Colonic mucosa (tissue), 4 donors: ENCODE data around the gene CUX1. TPM values are rescaled to one million over a fixed set of nuclear protein-coding genes. Genes with fewer than 3 reads are reported as not detected.

Source experiments
- DNase-seq: peaks from one replicate; pipeline ENCODE4 v3.0.0-alpha.2; 2020
- H3K27ac ChIP-seq: fragments of 200-600 bp; one replicate; pipeline ENCODE4 v1.8.0; 2021
- H3K27me3 ChIP-seq: fragments of 200-600 bp; one replicate; pipeline ENCODE4 v1.8.0; 2021
- H3K36me3 ChIP-seq: fragments of 200-600 bp; one replicate; pipeline ENCODE4 v1.8.0; 2021
- H3K4me1 ChIP-seq: fragments of 200-600 bp; one replicate; pipeline ENCODE4 v1.8.0; 2021; ENCODE audit warnings: mild to moderate bottlenecking
- H3K4me3 ChIP-seq: fragments of 200-600 bp; one replicate; pipeline ENCODE4 v1.8.0; 2021
- H3K9ac ChIP-seq, 2 donors: one replicate each; pipeline ENCODE4 v1.7.0; 2013; ENCODE audit warnings: control low read depth in 2 of 2, low read depth in 2 of 2, low read length in 2 of 2
- H3K9me3 ChIP-seq: fragments of 200-600 bp; one replicate; pipeline ENCODE4 v1.8.0; 2021
- CTCF ChIP-seq: fragments of 200-600 bp; IDR thresholded peaks from one replicate; pipeline ENCODE4 v1.8.0; 2022; ENCODE audit warnings: antibody characterized with exemption, mild to moderate bottlenecking
- intact Hi-C: fragments of 100-400 bp; cut with DNase I; formaldehyde crosslinking; loops from one replicate; pipeline ENCODE4 v1.14.1; 2022
- total RNA-seq, 2 donors: library from RNA; stranded (reverse); fragmentation: NEBNext Ultra II Directional in 1 of 2; extraction: Animal tissue kit (Norgen Biotek cat#: 25700) in 1 of 2; gene quantifications; one replicate each; pipeline ENCODE4 v1.2.1, GENCODE V29; 2021
- donor health status: healthy.
- donor health status: DM: no; HTN: no; CAD: no.
- donor health status: DM: no; HTN: no; CAD: no.

The CUX1 gene
- total RNA-seq, 2 donors from 2014 or later: 68.5 to 97.5 TPM

DNA sequence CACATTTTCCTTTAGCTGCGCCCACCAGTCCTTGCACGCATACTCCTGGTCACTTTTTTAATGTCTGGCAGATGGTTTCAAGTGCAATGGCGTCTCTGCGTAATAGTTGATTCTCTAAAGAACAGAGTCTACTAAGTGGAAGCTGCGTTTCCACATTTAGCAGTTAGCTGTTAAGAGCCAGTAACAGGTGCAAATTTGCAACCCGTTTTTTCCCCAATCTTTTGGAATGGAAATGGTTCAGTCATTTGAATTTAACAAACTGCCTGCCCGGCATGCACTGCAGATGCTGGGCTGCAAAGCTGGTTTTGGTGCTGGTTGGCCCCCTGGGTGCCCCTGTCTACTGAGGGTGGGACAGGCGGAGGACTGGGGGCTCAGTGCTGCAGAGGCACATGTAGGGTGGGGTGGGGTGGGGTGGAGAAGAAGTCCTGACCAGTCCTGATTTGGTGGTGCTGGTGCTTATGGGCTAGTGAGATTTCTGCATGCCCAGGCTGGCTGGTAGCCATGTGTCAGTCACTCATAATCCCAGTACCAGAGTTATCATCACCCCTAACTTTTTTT, 43.9 kb downstream of the CUX1 start:
- Histone ChIP-seq H3K27ac (no peak overlapping the region), H3K4me1 (peaks cover 3% of the 10 kb centered on the region), H3K9ac (no peak overlapping the region), H3K9me3 (no peaks in the 10 kb centered on the region), H3K27me3 (no peaks in the 10 kb centered on the region), H3K4me3 (no peak overlapping the region), H3K36me3 (no peaks in the 10 kb centered on the region)
- no peak for TF ChIP-seq CTCF
- DNase-seq: no peak
- intact Hi-C loops: no loop called here

- intact Hi-C loops: no loop called here
- H3K27ac ChIP-seq: no peak overlapping the region
- H3K4me1 ChIP-seq: no peaks in the 10 kb centered on the region
Measured at GRCh38 chr7:101862280-101863220, 45.1 kb downstream of the CUX1 start.

GRCh38 chr7:101863598-101863997, 46.2 kb downstream of the CUX1 start:
- H3K4me3 ChIP-seq: no peak overlapping the region
- H3K36me3 ChIP-seq: no peaks in the 10 kb centered on the region
- TF ChIP-seq CTCF: no peak
- H3K9ac ChIP-seq: no peak overlapping the region
- no peaks in the 10 kb centered on the region for H3K4me1 ChIP-seq
- no peak overlapping the region for H3K27ac ChIP-seq
- H3K9me3 ChIP-seq: no peaks in the 10 kb centered on the region
- DNase-seq: no peak
- intact Hi-C loops: no loop called here
- no peaks in the 10 kb centered on the region for H3K27me3 ChIP-seq

More at GRCh38 chr7:101862280-101863220, 45.1 kb downstream of the CUX1 start:
- no peaks in the 10 kb centered on the region for H3K27me3 ChIP-seq
- no peak for DNase-seq
- H3K36me3 ChIP-seq: no peaks in the 10 kb centered on the region
- H3K4me3 ChIP-seq: no peak overlapping the region
- TF ChIP-seq CTCF: no peak
- H3K9ac ChIP-seq: no peak overlapping the region
- no peaks in the 10 kb centered on the region for H3K9me3 ChIP-seq

DNA sequence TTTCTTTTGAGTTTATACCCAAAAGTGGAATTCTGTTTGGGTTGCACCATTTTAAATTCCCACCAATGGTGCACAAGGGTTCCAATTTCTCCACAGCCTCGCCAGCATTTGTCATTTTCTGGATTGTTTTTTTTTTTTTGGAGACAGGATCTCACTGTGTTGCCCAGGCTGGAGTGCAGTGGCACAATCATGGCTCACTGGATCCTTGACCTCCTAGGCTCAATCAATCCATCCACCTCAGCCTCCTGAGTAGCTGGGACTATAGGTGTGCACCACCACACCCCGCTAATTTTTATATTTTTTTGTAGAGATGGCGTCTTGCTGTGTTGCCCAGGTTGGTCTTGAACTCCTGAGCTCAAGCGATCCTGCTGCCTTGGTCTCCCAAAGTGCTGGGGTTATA, 46.6 kb downstream of the CUX1 start:
- no peak overlapping the region for H3K9ac ChIP-seq
- no peaks in the 10 kb centered on the region for H3K4me1 ChIP-seq
- intact Hi-C loops: no loop called here
- no peak for TF ChIP-seq CTCF
- H3K4me3 ChIP-seq: no peak overlapping the region
- DNase-seq: no peak
- no peaks in the 10 kb centered on the region for H3K9me3 ChIP-seq
- no peak overlapping the region for H3K27ac ChIP-seq
- no peaks in the 10 kb centered on the region for H3K36me3 ChIP-seq
- H3K27me3 ChIP-seq: no peaks in the 10 kb centered on the region

GRCh38 chr7:101865031-101865430, 47.6 kb downstream of the CUX1 start:
- intact Hi-C loops: no loop called here

More at GRCh38 chr7:101865031-101865430, 47.6 kb downstream of the CUX1 start:
- Histone ChIP-seq H3K36me3 (no peaks in the 10 kb centered on the region), H3K9me3 (no peaks in the 10 kb centered on the region), H3K4me1 (peaks cover 4% of the 10 kb centered on the region), H3K27me3 (no peaks in the 10 kb centered on the region), H3K27ac (no peak overlapping the region), H3K9ac (no peak overlapping the region), H3K4me3 (no peak overlapping the region)
- no peak for TF ChIP-seq CTCF
- DNase-seq: no peak
